Right lobe of liver (tissue), 6 donors: ENCODE measurements around the gene TPO. TPM values are rescaled to one million over a fixed set of nuclear protein-coding genes. Genes with fewer than 3 reads are reported as not detected.

ENCODE experiments used
- ATAC-seq, 4 donors: fragments of 200-7000 bp; cut with Tn5 transposase; one replicate each; pipeline ENCODE4 v1.9.1; 2020; ENCODE audit warnings: mild to moderate bottlenecking in 4 of 4, moderate library complexity in 4 of 4
- DNase-seq, 3 donors: peaks; one replicate each; pipeline ENCODE4 v3.0.0-alpha.2; 2020
- H3K27ac ChIP-seq, 3 donors: fragments of 200-600 bp; one replicate each; pipeline ENCODE4 v1.8.0; 2022
- H3K27me3 ChIP-seq, 2 donors: fragments of 200-600 bp; one replicate each; pipeline ENCODE4 v1.8.0; 2022
- H3K36me3 ChIP-seq, 4 donors: fragments of 200-600 bp; sonication (generic) in 1 of 4; one replicate each; pipeline versions ENCODE4 v1.5.1 to v1.8.0; 2017 to 2022; ENCODE audit warnings: control low read depth in 1 of 4
- H3K4me1 ChIP-seq, 4 donors: fragments of 200-600 bp; sonication (generic) in 1 of 4; one replicate each; pipeline versions ENCODE4 v1.5.1 to v1.8.0; 2017 to 2022; ENCODE audit warnings: control low read depth in 1 of 4
- H3K4me3 ChIP-seq, 3 donors: fragments of 200-600 bp; one replicate each; pipeline ENCODE4 v1.8.0; 2022
- H3K9me3 ChIP-seq, 4 donors: fragments of 200-600 bp; sonication (generic) in 1 of 4; one replicate each; pipeline versions ENCODE4 v1.5.1 to v1.8.0; 2017 to 2022; ENCODE audit warnings: control low read depth in 1 of 4
- CTCF ChIP-seq, 4 donors: fragments of 200-600 bp in 3 of 4; fragments of 450-650 bp in 1 of 4; IDR thresholded peaks; one replicate each; pipeline versions ENCODE4 v1.5.1 to v1.8.0; 2016 to 2022; ENCODE audit warnings: antibody characterized with exemption in 4 of 4, mild to moderate bottlenecking in 2 of 4
- POLR2A ChIP-seq: fragments of 450-650 bp; IDR thresholded peaks from one replicate; pipeline ENCODE4 v1.6.1; 2017; ENCODE audit warnings: antibody characterized with exemption, mild to moderate bottlenecking
- WGBS: methylation state at CpG from one replicate; pipeline ENCODE4 v1.1.6; 2018; ENCODE audit warnings: low coverage, low lambda C conversion rate; ENCODE audit not compliant: insufficient coverage; ENCODE audit errors: missing lambda C conversion rate; 5-methylcytosine and 5-hydroxymethylcytosine counted together
- intact Hi-C, 2 donors: fragments of 100-400 bp; cut with DNase I; formaldehyde crosslinking; loops; one replicate each; pipeline versions ENCODE4 v1.11.2 to v1.14.1; 2022
- total RNA-seq, 6 experiments: library from RNA; depleted of rRNA in 2 of 6; stranded (reverse); fragments of >200 nt in 2 of 6; fragmentation: NEBNext Ultra II Directional in 3 of 6; extraction: Animal tissue kit (Norgen Biotek cat#: 25700) in 3 of 6; gene quantifications; one replicate each; pipeline versions ENCODE4 v1.1.0 to v1.2.4, GENCODE V29; 2016 to 2023
- donor health status: DM: no; HTN: yes; CAD: no.
- donor health status: DM: no; HTN: no; CAD: no.
- donor health status: DM: no; HTN: no; CAD: no.
- donor health status: DM: no; HTN: yes; CAD: no.
- donor health status: DM: no; HTN: yes; CAD: no.

Gene TPO
- total RNA-seq, 6 experiments from 2014 or later: not detected

GRCh38 chr2:1581965-1582625, 168.8 kb downstream of the TPO start:
- DNase-seq (no peak), ATAC-seq (no peak)
- no peak overlapping the region for H3K27ac ChIP-seq
- H3K9me3 ChIP-seq: no peaks in the 10 kb centered on the region
- TF ChIP-seq CTCF (IDR thresholded peaks at IDR 0.05): no peak
- no peak for TF ChIP-seq POLR2A
- intact Hi-C loops: no loop called here
- H3K36me3 ChIP-seq: no peaks in the 10 kb centered on the region
- 70% methylated on average over 7 of the region's 10 CpGs for WGBS
- no peaks in the 10 kb centered on the region for H3K27me3 ChIP-seq
- H3K4me1 ChIP-seq: no peaks in the 10 kb centered on the region
- no peak overlapping the region for H3K4me3 ChIP-seq

GRCh38 chr2:1582891-1583341, 169.7 kb downstream of the TPO start:
- TF ChIP-seq POLR2A (no peak), CTCF (IDR thresholded peaks at IDR 0.05) (no peak)
- H3K9me3 ChIP-seq: no peaks in the 10 kb centered on the region
- no peaks in the 10 kb centered on the region for H3K36me3 ChIP-seq
- H3K27ac ChIP-seq: no peak overlapping the region
- intact Hi-C loops: no loop called here
- no peak overlapping the region for H3K4me3 ChIP-seq
- DNase-seq (no peak), ATAC-seq (no peak)
- no peaks in the 10 kb centered on the region for H3K27me3 ChIP-seq
- no peaks in the 10 kb centered on the region for H3K4me1 ChIP-seq
- 68% methylated on average over 4 of the region's 22 CpGs for WGBS

GRCh38 chr2:1584051-1584531, 170.8 kb downstream of the TPO start:
- ATAC-seq (peak in 1 of 4 donors; percentile 27), DNase-seq (no peak)
- Histone ChIP-seq H3K27me3 (no peaks in the 10 kb centered on the region), H3K4me3 (no peak overlapping the region), H3K27ac (no peak overlapping the region), H3K36me3 (no peaks in the 10 kb centered on the region), H3K9me3 (no peaks in the 10 kb centered on the region), H3K4me1 (no peaks in the 10 kb centered on the region)
- 60% methylated on average over 4 of the region's 21 CpGs for WGBS
- TF ChIP-seq CTCF (IDR thresholded peaks at IDR 0.05) (no peak), POLR2A (no peak)
- intact Hi-C loops: no loop called here

GRCh38 chr2:1584691-1585485, 171.6 kb downstream of the TPO start:
- H3K4me3 ChIP-seq: no peak overlapping the region
- H3K27me3 ChIP-seq: no peaks in the 10 kb centered on the region
- no peaks in the 10 kb centered on the region for H3K9me3 ChIP-seq
- H3K4me1 ChIP-seq: no peaks in the 10 kb centered on the region
- no peak for DNase-seq
- 63% methylated on average over 10 of the region's 18 CpGs for WGBS
- intact Hi-C loops: no loop called here
- ATAC-seq: no peak
- H3K27ac ChIP-seq: no peak overlapping the region
- TF ChIP-seq CTCF (IDR thresholded peaks at IDR 0.05): no peak
- H3K36me3 ChIP-seq: no peaks in the 10 kb centered on the region
